ENCODE measurements around the gene SARS1.

GRCh38 chr1:109273570-109274288 is 60.0 kb downstream of the SARS1 start:
- TF ChIP-seq CTCF (IDR thresholded peaks at IDR 0.05) (no peak), EZH2 (IDR thresholded peaks at IDR 0.05) (no peak), EZH2phosphoT487 (IDR thresholded peaks at IDR 0.05) (no peak)

Measured in neural progenitor cell (in vitro differentiated cells).